ENCODE data around the gene ZNF764. TPM values are rescaled to one million over a fixed set of nuclear protein-coding genes. Genes with fewer than 3 reads are reported as not detected.

Gene ZNF764
- total RNA-seq, 4 donors from 2014 or later: 3.7 to 5.5 (median 4.9) TPM

GRCh38 chr16:30585022-30585399 lies 26.8 kb upstream of the ZNF764 start:
- peaks cover 0 to 25% of the 10 kb centered on the region in 2 donors for H3K36me3 ChIP-seq
- peak overlapping the region; percentile 90 to 97 (median 94) for H3K27ac ChIP-seq
- H3K4me1 ChIP-seq: peaks cover 14% of the 10 kb centered on the region in 2 donors
- no peaks in the 10 kb centered on the region for H3K27me3 ChIP-seq
- DNase-seq: no peak
- peak in 1 of 2 donors; percentile 8 for ATAC-seq
- peak overlapping the region; percentile 80 to 93 (median 90) for H3K4me3 ChIP-seq
- no peaks in the 10 kb centered on the region for H3K9me3 ChIP-seq
- TF ChIP-seq, protein P1, sequence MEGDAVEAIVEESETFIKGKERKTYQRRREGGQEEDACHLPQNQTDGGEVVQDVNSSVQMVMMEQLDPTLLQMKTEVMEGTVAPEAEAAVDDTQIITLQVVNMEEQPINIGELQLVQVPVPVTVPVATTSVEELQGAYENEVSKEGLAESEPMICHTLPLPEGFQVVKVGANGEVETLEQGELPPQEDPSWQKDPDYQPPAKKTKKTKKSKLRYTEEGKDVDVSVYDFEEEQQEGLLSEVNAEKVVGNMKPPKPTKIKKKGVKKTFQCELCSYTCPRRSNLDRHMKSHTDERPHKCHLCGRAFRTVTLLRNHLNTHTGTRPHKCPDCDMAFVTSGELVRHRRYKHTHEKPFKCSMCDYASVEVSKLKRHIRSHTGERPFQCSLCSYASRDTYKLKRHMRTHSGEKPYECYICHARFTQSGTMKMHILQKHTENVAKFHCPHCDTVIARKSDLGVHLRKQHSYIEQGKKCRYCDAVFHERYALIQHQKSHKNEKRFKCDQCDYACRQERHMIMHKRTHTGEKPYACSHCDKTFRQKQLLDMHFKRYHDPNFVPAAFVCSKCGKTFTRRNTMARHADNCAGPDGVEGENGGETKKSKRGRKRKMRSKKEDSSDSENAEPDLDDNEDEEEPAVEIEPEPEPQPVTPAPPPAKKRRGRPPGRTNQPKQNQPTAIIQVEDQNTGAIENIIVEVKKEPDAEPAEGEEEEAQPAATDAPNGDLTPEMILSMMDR (IDR thresholded peaks at IDR 0.05 in 4 of 5, conservative IDR thresholded peaks at IDR 0.05 in 1 of 5): no peak
- no peak for TF ChIP-seq POLR2A (IDR thresholded peaks at IDR 0.05)
- intact Hi-C loops (cut with DNase I; ENCODE audit: low total_unique reads): loop anchor here (1.0 to 2.0 kb wide), 8 partner anchors 13 to 66 kb away; partner anchors contain the start of genes PRR14, ZNF689, ZNF764 and ZNF768
- in situ Hi-C loops (cut with MboI; ENCODE audit: low sequenced_read_pairs in 4 of 4): no loop called here

DNA sequence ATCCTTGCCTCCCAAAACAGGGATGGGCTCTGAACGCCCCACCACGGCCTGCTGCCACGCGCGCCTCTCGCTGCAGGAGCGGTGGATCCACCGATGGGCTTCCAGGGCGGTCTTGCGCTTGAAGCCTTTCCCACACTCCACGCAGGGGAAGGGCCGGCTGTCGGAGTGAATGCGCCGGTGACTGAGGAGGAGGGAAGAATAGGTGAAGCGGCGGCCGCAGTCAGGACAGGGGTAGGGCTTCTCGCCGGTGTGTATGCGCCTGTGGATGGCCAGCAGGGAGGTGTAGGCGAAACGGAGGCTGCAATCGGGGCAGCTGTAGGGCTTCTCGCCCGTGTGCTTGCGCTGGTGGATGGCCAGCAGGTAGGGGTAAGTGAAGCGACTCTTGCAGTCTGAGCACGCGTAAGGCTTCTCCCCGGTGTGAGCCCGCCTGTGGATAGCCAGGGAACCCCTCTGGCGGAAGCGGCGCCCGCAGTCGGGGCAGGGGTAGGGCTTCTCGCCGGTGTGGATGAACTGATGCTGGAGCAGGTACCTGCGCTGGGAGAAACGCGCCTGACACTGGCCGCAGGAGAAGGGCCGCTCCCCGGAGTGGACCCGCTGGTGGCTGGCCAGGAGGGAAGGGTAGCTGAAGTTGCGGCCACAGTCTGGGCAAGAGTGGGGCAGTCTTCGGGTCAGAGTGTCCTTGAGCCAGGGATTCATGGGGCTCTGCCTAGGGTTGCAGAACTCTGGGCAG lies 24.6 kb upstream of the ZNF764 start:
- H3K36me3 ChIP-seq: peaks cover 0 to 37% of the 10 kb centered on the region in 2 donors
- ATAC-seq (no peak), DNase-seq (no peak)
- no peaks in the 10 kb centered on the region for H3K27me3 ChIP-seq
- no peak overlapping the region for H3K4me3 ChIP-seq
- no peak overlapping the region for H3K27ac ChIP-seq
- in situ Hi-C loops (cut with MboI; ENCODE audit: low sequenced_read_pairs in 4 of 4) (no loop called here), intact Hi-C loops (cut with DNase I; ENCODE audit: low total_unique reads) (no loop called here)
- no peak for TF ChIP-seq POLR2A (IDR thresholded peaks at IDR 0.05)
- TF ChIP-seq, protein P1 (IDR thresholded peaks at IDR 0.05 in 4 of 5, conservative IDR thresholded peaks at IDR 0.05 in 1 of 5): no peak
- H3K4me1 ChIP-seq: peaks cover 14% of the 10 kb centered on the region in 2 donors
- no peaks in the 10 kb centered on the region for H3K9me3 ChIP-seq

DNA sequence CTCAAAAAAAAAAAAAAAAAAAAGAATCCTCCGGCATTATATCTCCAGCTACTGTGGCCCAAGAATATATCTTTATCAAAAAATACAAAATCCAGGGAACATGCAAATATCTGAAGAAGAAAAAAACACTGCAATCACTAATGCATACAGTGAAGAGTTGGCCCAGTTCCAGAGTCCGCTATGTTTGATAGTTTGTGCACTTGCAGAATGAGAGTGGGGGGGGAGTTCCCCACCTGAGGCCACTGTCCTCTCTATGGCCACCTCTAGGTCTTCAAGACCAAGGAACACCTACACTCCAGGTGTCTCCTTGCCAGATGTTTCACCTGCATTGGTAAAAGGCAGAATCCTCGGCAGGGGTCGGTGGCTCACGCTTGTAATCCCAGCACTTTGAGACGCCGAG lies 23.3 kb upstream of the ZNF764 start:
- intact Hi-C loops (cut with DNase I; ENCODE audit: low total_unique reads) (loop anchor here (1.0 kb wide), 1 partner anchor 9 kb away; no protein-coding TSS in a partner anchor), in situ Hi-C loops (cut with MboI; ENCODE audit: low sequenced_read_pairs in 4 of 4) (no loop called here)
- H3K36me3 ChIP-seq: peaks cover 0 to 37% of the 10 kb centered on the region in 2 donors
- ATAC-seq (no peak), DNase-seq (no peak)
- peaks cover 14% of the 10 kb centered on the region in 2 donors for H3K4me1 ChIP-seq
- TF ChIP-seq, protein P1 (IDR thresholded peaks at IDR 0.05 in 4 of 5, conservative IDR thresholded peaks at IDR 0.05 in 1 of 5): no peak
- no peak for TF ChIP-seq POLR2A (IDR thresholded peaks at IDR 0.05)
- no peak overlapping the region for H3K4me3 ChIP-seq
- no peaks in the 10 kb centered on the region for H3K27me3 ChIP-seq
- H3K27ac ChIP-seq: no peak overlapping the region
- H3K9me3 ChIP-seq: no peaks in the 10 kb centered on the region

DNA sequence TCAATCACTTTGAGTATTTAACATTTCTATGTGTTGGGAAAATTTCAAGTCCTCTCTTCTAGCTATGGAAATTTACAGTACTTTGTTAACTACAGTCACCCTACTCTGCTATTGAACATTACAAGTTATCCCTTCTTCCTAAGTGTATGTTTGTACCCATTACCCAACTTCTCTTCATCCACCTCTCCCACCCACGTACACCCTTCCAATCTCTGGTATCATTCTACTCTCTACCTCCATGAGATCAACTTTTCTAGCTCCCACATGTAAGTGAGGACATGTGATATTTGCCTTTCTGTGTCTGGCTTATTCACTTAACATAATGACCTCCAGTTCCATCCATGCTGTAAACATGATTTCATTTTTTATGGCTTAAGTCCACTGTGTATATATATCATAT lies 16.5 kb upstream of the ZNF764 start:
- TF ChIP-seq POLR2A (IDR thresholded peaks at IDR 0.05): no peak
- TF ChIP-seq, protein P1 (IDR thresholded peaks at IDR 0.05 in 4 of 5, conservative IDR thresholded peaks at IDR 0.05 in 1 of 5): no peak
- intact Hi-C loops (cut with DNase I; ENCODE audit: low total_unique reads): loop anchor here (5.0 kb wide), 1 partner anchor 33 kb away; no protein-coding TSS in a partner anchor

More for the DNA sequence above, 16.5 kb upstream of the ZNF764 start:
- H3K4me1 ChIP-seq: peaks cover 21 to 24% of the 10 kb centered on the region in 2 donors
- peaks cover 0 to 12% of the 10 kb centered on the region in 2 donors for H3K36me3 ChIP-seq
- in situ Hi-C loops (cut with MboI; ENCODE audit: low sequenced_read_pairs in 4 of 4): loop anchor here in 2 of 4 donors (5.0 to 10.0 kb wide), 2 partner anchors 60 to 78 kb away; partner anchors contain the start of gene PRR14 (in 1 of the 2)
- no peaks in the 10 kb centered on the region for H3K9me3 ChIP-seq
- H3K4me3 ChIP-seq: no peak overlapping the region
- ATAC-seq: no peak
- H3K27ac ChIP-seq: no peak overlapping the region
- DNase-seq: no peak
- H3K27me3 ChIP-seq: no peaks in the 10 kb centered on the region

Measured in gastrocnemius medialis (tissue), 4 donors.